Brain microvascular endothelial cell (primary cell): ENCODE results near the gene ALK.

Source experiments
- DNase-seq: peaks from one replicate; pipeline ENCODE4 v3.0.0-alpha.2; 2020
- H3K27ac ChIP-seq: fragments of 250-450 bp; sonication (Bioruptor Pico); 2 replicates; pipeline ENCODE4 v1.5.1; 2020; ENCODE audit warnings: mild to moderate bottlenecking, moderate library complexity
- H3K27me3 ChIP-seq: fragments of 250-450 bp; sonication (Bioruptor Pico); replicated peaks from 2 replicates; pipeline ENCODE4 v1.5.1; 2020; ENCODE audit warnings: mild to moderate bottlenecking
- H3K36me3 ChIP-seq: fragments of 250-450 bp; sonication (Bioruptor Pico); replicated peaks from 2 replicates; pipeline ENCODE4 v1.5.1; 2020; ENCODE audit warnings: mild to moderate bottlenecking
- H3K4me3 ChIP-seq: 2 replicates; pipeline ENCODE4 v1.5.1; 2011; ENCODE audit warnings: low read depth, mild to moderate bottlenecking, control low read depth, low read length, moderate library complexity
- CTCF ChIP-seq: IDR thresholded peaks from 2 replicates; pipeline ENCODE4 v1.5.1; 2011; ENCODE audit warnings: low read depth, mild to moderate bottlenecking, moderate library complexity, low read length, control low read depth, inconsistent platforms; ENCODE audit errors: missing control alignments
- in situ Hi-C: cut with HindIII; loops from 2 replicates; pipeline ENCODE4 v1.10.0; 2017; ENCODE audit warnings: low sequenced_read_pairs, low pct_ligation_motif_present

The ALK gene

GRCh38 chr2:29370173-29370572, 551.2 kb downstream of the ALK start:
- no peak for TF ChIP-seq CTCF
- Histone ChIP-seq H3K27ac (no peak overlapping the region), H3K27me3 (no peaks in the 10 kb centered on the region), H3K4me3 (no peak overlapping the region), H3K36me3 (no peaks in the 10 kb centered on the region)
- no peak for DNase-seq
- in situ Hi-C loops, result no loop called here

GRCh38 chr2:29368659-29369040, 552.7 kb downstream of the ALK start:
- H3K27me3 ChIP-seq, result no peaks in the 10 kb centered on the region
- TF ChIP-seq CTCF, result no peak
- no peak overlapping the region for H3K4me3 ChIP-seq
- no peaks in the 10 kb centered on the region for H3K36me3 ChIP-seq
- H3K27ac ChIP-seq, result no peak overlapping the region
- no peak for DNase-seq
- in situ Hi-C loops, result no loop called here

- TF ChIP-seq CTCF, result no peak
- no peak overlapping the region for H3K27ac ChIP-seq
- DNase-seq, result peak; percentile 7
- H3K36me3 ChIP-seq, result no peaks in the 10 kb centered on the region
- H3K27me3 ChIP-seq, result no peaks in the 10 kb centered on the region
- no peak overlapping the region for H3K4me3 ChIP-seq
- in situ Hi-C loops, result no loop called here
Observed at GRCh38 chr2:29367986-29368658, 553.3 kb downstream of the ALK start.

GRCh38 chr2:29363111-29363510, 558.3 kb downstream of the ALK start:
- in situ Hi-C loops, result no loop called here
- H3K27me3 ChIP-seq, result no peaks in the 10 kb centered on the region
- TF ChIP-seq CTCF, result no peak
- H3K27ac ChIP-seq, result no peak overlapping the region
- no peak for DNase-seq
- H3K36me3 ChIP-seq, result no peaks in the 10 kb centered on the region
- no peak overlapping the region for H3K4me3 ChIP-seq

GRCh38 chr2:29361231-29361630, 560.2 kb downstream of the ALK start:
- in situ Hi-C loops, result no loop called here
- Histone ChIP-seq H3K27me3 (no peaks in the 10 kb centered on the region), H3K27ac (no peak overlapping the region), H3K36me3 (no peaks in the 10 kb centered on the region), H3K4me3 (no peak overlapping the region)
- TF ChIP-seq CTCF, result no peak
- no peak for DNase-seq
